Keratinocyte (primary cell): ENCODE measurements around the gene ASPSCR1. TPM values are rescaled to one million over a fixed set of nuclear protein-coding genes. Genes with fewer than 3 reads are reported as not detected.
"Not testable (repeated sequence)": the region's sequence is repeated elsewhere in the genome, so short reads cannot be mapped to it uniquely, and the experiment has no call there.

ENCODE experiments used
- DNase-seq: peaks from one replicate; pipeline ENCODE4 v3.0.0-alpha.2; 2011; ENCODE audit warnings: low read depth, missing footprints, low spot score
- FAIRE-seq: peaks from 2 replicates; lab custom pipeline; 2011; peaks lifted over from hg19 to GRCh38; lab: Jason Lieb, UNC
- H2AFZ ChIP-seq: 2 replicates; pipeline ENCODE4 v1.6.0; 2012; ENCODE audit warnings: low read length, control low read depth, inconsistent platforms; ENCODE audit not compliant: control insufficient read depth
- H3K27ac ChIP-seq: 2 replicates; pipeline ENCODE4 v1.5.1; 2011; ENCODE audit warnings: low read length; ENCODE audit not compliant: control insufficient read depth, insufficient read depth
- H3K27me3 ChIP-seq: 3 replicates; pipeline ENCODE4 v1.6.0; 2011; ENCODE audit warnings: low read length; ENCODE audit not compliant: control insufficient read depth, insufficient read depth; ENCODE audit errors: extremely low read depth
- H3K36me3 ChIP-seq, 2 experiments: 2 replicates in 1 of 2; 3 replicates in 1 of 2; pipeline ENCODE4 v1.5.1; 2011; ENCODE audit warnings: low read length in 2 of 2, mild to moderate bottlenecking in 1 of 2; ENCODE audit not compliant: control insufficient read depth in 2 of 2, insufficient read depth in 2 of 2; ENCODE audit errors: extremely low read depth in 1 of 2
- H3K4me1 ChIP-seq: 3 replicates; pipeline ENCODE4 v1.5.1; 2011; ENCODE audit warnings: low read length; ENCODE audit not compliant: control insufficient read depth, insufficient read depth; ENCODE audit errors: extremely low read depth
- H3K4me2 ChIP-seq: 3 replicates; pipeline ENCODE4 v1.6.0; 2011; ENCODE audit warnings: low read depth, low read length; ENCODE audit not compliant: control insufficient read depth, insufficient read depth; ENCODE audit errors: extremely low read depth
- H3K4me3 ChIP-seq, 3 experiments: fragments of 200-600 bp in 1 of 3; sonication (generic) in 1 of 3; 2 replicates in 2 of 3; 3 replicates in 1 of 3; pipeline ENCODE4 v1.5.1; 2011 to 2016; ENCODE audit warnings: low read length in 3 of 3, mild to moderate bottlenecking in 3 of 3, control low read depth in 2 of 3, inconsistent platforms in 1 of 3, low read depth in 1 of 3, mixed read lengths in 1 of 3, mixed run types in 1 of 3, moderate library complexity in 1 of 3; ENCODE audit not compliant: control insufficient read depth in 2 of 3, insufficient read depth in 2 of 3; ENCODE audit errors: extremely low read depth in 1 of 3
- H3K79me2 ChIP-seq: 2 replicates; pipeline ENCODE4 v1.6.0; 2012; ENCODE audit warnings: low read length; ENCODE audit not compliant: control insufficient read depth, insufficient read depth
- H3K9ac ChIP-seq: 3 replicates; pipeline ENCODE4 v1.6.0; 2011; ENCODE audit warnings: low read length; ENCODE audit not compliant: control insufficient read depth, insufficient read depth; ENCODE audit errors: extremely low read depth
- H3K9me1 ChIP-seq: 3 replicates; pipeline ENCODE4 v1.6.0; 2011; ENCODE audit warnings: low read length; ENCODE audit not compliant: control insufficient read depth, insufficient read depth; ENCODE audit errors: extremely low read depth
- H3K9me3 ChIP-seq: 2 replicates; pipeline ENCODE4 v1.5.1; 2012; ENCODE audit warnings: low read depth, low read length; ENCODE audit not compliant: control insufficient read depth
- H4K20me1 ChIP-seq: 3 replicates; pipeline ENCODE4 v1.6.0; 2011; ENCODE audit warnings: low read length; ENCODE audit not compliant: control insufficient read depth, insufficient read depth; ENCODE audit errors: extremely low read depth
- CTCF ChIP-seq, 3 experiments: IDR thresholded peaks in 1 of 3; conservative IDR thresholded peaks in 1 of 3; optimal IDR thresholded peaks in 1 of 3; 2 replicates in 2 of 3; 3 replicates in 1 of 3; pipeline versions ENCODE3 to v1.5.1; 2011; ENCODE audit warnings: low read length in 3 of 3, mild to moderate bottlenecking in 3 of 3, moderate library complexity in 2 of 3, control low read depth in 1 of 3, inconsistent platforms in 1 of 3; ENCODE audit not compliant: insufficient read depth in 2 of 3; ENCODE audit errors: extremely low read depth in 1 of 3
- EZH2 ChIP-seq: IDR thresholded peaks from one replicate; pipeline ENCODE4 v1.6.1; 2012; ENCODE audit warnings: inconsistent platforms, mild to moderate bottlenecking, low read length, moderate library complexity
- dilution Hi-C: fragments of 300-500 bp; cut with MboI; formaldehyde crosslinking; loops from one replicate; pipeline ENCODE4 v1.7.0; 2020; ENCODE audit warnings: low sequenced_read_pairs; ENCODE audit not compliant: extremely low pct_ligation_motif_present
- polyA plus RNA-seq, 5 experiments: library from polyadenylated mRNA; depleted of rRNA in 3 of 5; stranded (reverse) in 3 of 5; stranded (forward) in 1 of 5; unstranded in 1 of 5; fragments of >200 nt; gene quantifications; 1 replicate in 1 of 5; 2 replicates in 3 of 5; 3 replicates in 1 of 5; pipeline versions ENCODE4 v1.2.1 to v1.2.3, GENCODE V29; 2011 to 2012; ENCODE audit warnings: missing spikeins in 2 of 5, low read depth in 1 of 5, low replicate concordance in 1 of 5

Gene ASPSCR1
- polyA plus RNA-seq, 1 donor (not counting 4 experiments of a cell fraction or from before 2014, with no cell fraction given), result 5.2 TPM

- no peak for FAIRE-seq
- no peak overlapping the region for H3K4me2 ChIP-seq
- dilution Hi-C loops, result no loop called here
These were observed 2.7 kb downstream of the ASPSCR1 start for GRCh38 chr17:81980122-81980521.

GRCh38 chr17:81980707-81981343 lies 3.4 kb downstream of the ASPSCR1 start:
- Histone ChIP-seq H3K27me3 (no peaks in the 10 kb centered on the region), H3K79me2 (no peaks in the 10 kb centered on the region), H3K4me3 (no peak overlapping the region), H2AFZ (no peak overlapping the region), H3K4me1 (peaks cover 14% of the 10 kb centered on the region), H3K9me1 (no peaks in the 10 kb centered on the region), H3K27ac (no peak overlapping the region), H3K9ac (no peak overlapping the region), H3K4me2 (peak overlapping the region; percentile 14), H3K9me3 (no peaks in the 10 kb centered on the region), H4K20me1 (no peaks in the 10 kb centered on the region), H3K36me3 (peaks cover 0 to 12% of the 10 kb centered on the region in 2 experiments)
- dilution Hi-C loops, result no loop called here
- DNase-seq (no peak), FAIRE-seq (no peak)
- TF ChIP-seq EZH2 (no peak), CTCF (optimal IDR thresholded peaks at IDR 0.05 in 1 of 3, IDR thresholded peaks at IDR 0.05 in 1 of 3, conservative IDR thresholded peaks at IDR 0.05 in 1 of 3; ENCODE audit: extremely low read depth in 1 of 3, insufficient read depth in 2 of 3, low read length in 3 of 3) (no peak)

More at GRCh38 chr17:81980122-81980521, 2.7 kb downstream of the ASPSCR1 start:
- Histone ChIP-seq H3K27me3 (no peaks in the 10 kb centered on the region), H3K9me3 (no peaks in the 10 kb centered on the region), H3K4me1 (peaks cover 14% of the 10 kb centered on the region), H3K36me3 (peaks cover 0 to 10% of the 10 kb centered on the region in 2 experiments), H3K9ac (no peak overlapping the region), H3K79me2 (no peaks in the 10 kb centered on the region), H4K20me1 (no peaks in the 10 kb centered on the region), H3K4me3 (no peak overlapping the region), H3K27ac (no peak overlapping the region), H3K9me1 (no peaks in the 10 kb centered on the region), H2AFZ (no peak overlapping the region)
- no peak for DNase-seq
- TF ChIP-seq EZH2, result no peak
- TF ChIP-seq CTCF (optimal IDR thresholded peaks at IDR 0.05 in 1 of 3, IDR thresholded peaks at IDR 0.05 in 1 of 3, conservative IDR thresholded peaks at IDR 0.05 in 1 of 3; ENCODE audit: extremely low read depth in 1 of 3, insufficient read depth in 2 of 3, low read length in 3 of 3), result no peak

- H3K4me3 ChIP-seq, H3K27me3 ChIP-seq, H4K20me1 ChIP-seq, H3K9ac ChIP-seq, dilution Hi-C loops, DNase-seq, H3K4me2 ChIP-seq, FAIRE-seq, H3K27ac ChIP-seq, H3K79me2 ChIP-seq, H3K9me1 ChIP-seq, H3K9me3 ChIP-seq, H2AFZ ChIP-seq: not testable (repeated sequence)
- Histone ChIP-seq H3K36me3 (peaks cover 0 to 12% of the 10 kb centered on the region in 2 experiments), H3K4me1 (peaks cover 14% of the 10 kb centered on the region)
These were observed 4.1 kb downstream of the ASPSCR1 start for GRCh38 chr17:81981511-81981910.
